GM19035 (cell line): ENCODE data around the gene COMP.

Experiments used
- ATAC-seq: cut with Tn5 transposase; IDR thresholded peaks from one replicate; pipeline ENCODE4 v1.9.1; 2021; ENCODE audit not compliant: unreplicated experiment

The COMP gene

DNA sequence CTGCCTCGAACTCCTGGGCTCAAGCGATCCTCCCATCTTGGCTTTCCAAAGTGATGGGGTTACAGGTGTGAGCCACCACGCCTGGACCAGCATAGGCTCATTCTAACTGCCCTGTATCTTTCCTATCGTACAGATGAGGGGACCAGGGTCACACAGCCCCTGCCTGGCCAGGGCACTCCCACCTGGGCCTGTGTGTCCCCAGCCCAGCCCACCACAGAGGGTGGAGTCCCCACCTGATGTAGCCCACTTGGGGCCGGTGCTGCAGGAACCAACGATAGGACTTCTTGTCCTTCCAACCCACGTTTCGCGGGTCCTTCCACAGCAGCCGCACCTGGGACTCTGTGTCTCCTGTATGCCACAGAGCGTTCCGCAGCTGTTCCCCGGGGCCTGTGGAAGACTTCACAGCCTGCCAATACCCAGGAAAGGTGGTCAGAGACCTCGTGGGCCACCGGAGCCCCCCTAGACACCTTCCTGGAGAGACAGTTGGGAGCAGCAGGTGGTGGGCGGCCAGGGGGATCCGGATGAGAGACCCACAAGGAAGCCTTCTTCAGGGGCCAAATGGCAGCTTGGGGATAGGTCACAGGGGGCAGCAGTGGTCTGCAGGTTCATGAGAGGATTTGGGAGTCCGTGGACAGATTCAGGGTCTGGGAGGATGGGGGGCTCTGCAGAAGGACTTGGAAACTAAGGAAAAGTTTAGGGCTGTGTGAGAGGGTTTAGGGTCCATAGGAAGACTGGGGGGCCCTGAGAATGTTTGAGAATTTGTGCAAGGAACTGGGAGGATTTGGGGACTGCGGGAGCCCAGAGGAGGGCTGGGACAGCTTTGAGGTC, 6.9 kb downstream of the COMP start:
- ATAC-seq: no peak

DNA sequence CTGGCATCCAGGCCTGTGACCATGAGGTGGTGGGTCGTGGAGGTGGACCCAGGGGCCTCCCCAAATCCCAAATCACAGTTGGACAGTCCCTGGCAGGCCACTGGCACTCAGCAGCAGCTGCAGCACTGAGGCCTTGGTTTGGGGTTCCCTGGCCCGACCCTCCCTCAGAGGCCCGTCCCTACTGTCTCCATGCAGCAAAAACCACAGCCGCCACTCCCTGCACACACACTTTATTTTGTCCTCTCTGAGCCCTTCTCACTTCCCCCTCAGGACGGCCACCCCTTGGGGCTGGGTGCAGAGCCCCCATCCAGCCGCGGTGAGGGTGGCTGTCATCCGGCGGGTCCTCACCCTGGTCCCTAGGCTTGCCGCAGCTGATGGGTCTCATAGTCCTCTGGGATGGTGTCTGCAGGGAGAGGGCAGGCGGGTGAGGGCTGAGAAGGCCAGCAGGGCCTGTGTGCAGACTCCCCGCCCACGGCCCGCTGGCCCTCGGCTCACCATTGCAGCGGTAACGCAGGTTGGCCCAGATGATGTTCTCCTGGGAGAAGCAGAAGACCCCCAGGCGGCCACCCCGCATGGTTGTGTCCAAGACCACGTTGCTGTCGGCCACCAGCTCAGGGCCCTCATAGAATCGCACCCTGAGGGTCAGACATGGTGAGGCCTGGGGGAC, 8.4 kb downstream of the COMP start:
- no peak for ATAC-seq

DNA sequence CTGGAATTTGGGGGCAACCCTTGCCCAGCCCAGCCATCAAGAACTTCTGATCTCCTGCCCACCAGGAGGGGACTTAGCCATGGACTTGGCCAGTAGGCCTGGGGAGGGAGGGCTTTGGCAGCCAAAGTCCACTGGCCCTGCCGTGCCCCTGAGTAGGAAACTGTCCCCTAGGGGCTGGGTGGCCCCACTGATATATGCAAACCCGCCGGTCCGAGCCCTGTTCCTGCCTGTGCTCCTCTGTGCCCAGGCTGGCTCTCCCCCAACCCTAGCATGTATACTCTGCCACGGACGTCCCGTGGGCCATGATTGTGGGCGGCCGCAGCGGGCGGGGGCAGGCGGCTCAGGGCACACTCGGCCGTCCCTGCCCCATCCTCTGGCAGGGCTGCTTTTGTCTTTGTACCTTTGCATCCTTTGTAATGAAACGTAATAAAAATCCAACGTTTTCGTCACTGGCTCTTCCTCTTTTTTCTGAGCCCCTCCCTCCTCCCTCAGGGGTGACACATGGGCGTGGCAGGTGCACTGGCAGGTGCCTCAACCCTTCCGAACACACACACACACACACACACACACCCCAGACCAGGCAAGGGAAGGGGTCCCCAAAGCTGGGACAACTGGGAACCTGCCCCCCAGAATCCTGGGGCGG, 9.1 kb downstream of the COMP start:
- no peak for ATAC-seq

DNA sequence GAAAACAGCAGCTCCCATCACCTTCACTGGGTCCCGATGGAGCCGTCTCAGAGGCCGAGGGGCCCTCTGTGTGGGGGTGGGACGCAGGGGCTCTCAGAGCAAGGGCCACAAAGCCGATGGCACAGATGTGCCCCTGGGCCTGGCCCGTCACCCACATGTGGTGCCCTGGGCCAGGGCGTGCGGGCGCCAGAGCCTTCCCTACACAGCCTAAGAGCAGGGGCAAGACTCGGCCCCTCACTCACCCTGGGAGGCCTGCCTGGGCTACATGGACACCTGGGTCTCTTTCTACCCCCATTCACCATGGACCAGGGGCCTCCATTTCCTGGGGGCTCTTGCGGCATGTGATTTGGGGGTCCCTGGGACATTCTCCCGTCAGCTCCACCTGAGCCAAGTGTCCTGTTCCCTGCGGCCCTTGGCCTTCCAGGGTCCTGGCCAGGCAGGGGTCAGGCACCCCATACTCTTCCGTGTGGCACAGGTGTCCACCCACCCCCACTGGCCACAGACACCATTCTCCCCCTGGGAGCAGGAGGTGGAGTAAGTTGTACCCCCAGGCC, 10.0 kb downstream of the COMP start:
- no peak for ATAC-seq

DNA sequence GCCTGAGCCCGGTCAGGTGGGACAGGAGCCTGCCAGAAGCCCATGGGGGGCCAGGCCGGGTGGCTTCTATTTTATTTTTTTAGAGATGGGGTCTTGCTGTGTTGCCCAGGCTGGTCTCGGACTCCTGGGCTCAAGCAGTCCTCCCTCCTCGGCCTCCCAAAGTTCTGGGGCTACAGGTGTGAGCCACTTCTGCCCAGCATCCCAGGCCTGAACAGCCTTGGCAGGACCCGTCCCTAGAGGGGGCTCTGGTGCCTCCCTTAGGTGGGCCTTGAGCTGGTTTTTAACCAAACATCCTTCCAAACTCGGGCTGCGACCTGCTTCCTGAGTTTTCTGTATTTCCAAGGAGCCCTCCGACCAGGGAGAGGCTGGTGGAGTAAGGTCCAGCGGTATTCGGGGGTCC, 10.5 kb downstream of the COMP start:
- ATAC-seq: no peak

DNA sequence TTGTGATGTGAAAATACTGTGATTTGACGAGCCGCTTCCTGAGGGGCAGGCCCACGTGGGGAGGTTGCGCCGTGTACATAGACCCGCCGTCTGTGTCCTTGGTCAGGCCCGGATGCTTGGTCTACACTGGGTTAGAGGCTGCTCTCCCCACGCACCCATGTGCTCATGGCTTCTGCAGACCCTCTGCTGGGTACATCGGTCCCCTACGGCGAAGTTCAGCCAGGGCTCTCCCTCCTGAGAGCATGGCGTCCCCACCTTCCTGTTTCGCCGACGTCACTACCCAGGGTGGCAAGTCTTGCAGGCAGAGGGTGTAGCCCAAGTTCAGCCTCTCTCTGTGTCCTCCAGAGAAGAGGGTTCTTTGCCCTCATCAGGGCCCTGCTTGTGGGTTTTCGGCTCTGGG, 11.0 kb downstream of the COMP start:
- ATAC-seq: no peak

DNA sequence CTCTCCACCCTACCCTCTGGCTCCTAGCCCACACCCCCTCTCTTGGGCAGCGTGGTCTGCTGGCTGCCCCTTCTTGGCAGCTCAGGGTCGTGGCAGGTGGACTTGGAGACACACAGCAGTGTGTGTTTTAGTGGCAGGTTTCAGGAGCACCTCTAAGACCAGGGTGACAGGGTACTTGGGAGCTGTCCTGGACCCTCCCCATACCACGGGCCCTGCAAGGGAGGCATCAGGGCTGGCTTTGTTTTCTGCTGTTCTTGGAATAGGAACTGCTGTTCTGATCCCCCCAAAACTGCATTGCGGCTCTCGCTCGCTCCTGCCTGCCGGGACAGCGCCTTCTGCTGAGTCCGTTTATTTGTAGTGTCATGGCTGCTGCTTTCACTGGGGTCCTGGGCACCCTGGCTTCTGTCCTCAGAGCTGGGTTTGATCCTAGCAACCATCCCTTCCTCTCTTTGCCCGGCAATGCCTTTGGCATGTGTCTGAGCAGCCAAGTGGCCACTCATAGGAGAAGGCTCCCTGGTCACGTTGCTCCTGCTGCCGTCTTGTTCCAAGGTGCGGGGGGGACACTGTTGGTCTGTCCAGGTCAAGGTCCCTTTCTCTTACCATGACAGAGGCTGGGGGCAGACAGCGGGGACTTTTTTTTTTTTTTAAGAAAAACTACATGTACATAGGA, 12.1 kb downstream of the COMP start:
- no peak for ATAC-seq

DNA sequence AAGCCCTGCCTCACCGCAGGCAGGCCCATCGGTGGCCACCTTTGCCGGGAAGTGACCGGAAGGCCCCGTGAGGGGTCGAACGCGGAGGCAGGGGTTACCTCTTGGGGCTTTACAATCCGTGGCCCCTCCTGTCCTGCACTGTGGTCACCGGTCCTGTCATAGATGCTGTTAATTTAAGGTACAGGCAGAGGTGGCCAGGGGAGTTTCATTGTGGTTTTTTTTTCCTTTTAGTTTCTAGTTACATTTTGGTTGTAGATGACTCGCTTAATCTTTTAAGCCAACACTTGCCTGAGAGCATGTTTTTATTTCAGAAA, 13.1 kb downstream of the COMP start:
- ATAC-seq: no peak

DNA sequence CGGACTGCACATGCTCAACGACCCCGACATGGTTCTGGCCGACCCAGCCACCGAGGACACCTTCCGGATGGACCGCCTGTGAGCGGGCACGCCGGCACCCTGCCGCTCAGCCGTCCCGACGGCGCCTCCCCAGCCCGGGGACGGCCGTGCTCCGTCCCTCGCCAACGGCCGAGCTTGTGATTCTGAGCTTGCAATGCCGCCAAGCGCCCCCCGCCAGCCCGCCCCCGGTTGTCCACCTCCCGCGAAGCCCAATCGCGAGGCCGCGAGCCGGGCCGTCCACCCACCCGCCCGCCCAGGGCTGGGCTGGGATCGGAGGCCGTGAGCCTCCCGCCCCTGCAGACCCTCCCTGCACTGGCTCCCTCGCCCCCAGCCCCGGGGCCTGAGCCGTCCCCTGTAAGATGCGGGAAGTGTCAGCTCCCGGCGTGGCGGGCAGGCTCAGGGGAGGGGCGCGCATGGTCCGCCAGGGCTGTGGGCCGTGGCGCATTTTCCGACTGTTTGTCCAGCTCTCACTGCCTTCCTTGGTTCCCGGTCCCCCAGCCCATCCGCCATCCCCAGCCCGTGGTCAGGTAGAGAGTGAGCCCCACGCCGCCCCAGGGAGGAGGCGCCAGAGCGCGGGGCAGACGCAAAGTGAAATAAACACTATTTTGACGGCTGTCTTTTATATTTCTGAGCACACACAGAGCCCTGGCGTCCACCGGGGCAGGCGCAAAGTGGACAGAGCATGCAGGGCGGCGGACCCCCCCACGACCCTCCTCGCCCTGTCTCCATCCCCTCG, 13.6 kb downstream of the COMP start:
- ATAC-seq: no peak

DNA sequence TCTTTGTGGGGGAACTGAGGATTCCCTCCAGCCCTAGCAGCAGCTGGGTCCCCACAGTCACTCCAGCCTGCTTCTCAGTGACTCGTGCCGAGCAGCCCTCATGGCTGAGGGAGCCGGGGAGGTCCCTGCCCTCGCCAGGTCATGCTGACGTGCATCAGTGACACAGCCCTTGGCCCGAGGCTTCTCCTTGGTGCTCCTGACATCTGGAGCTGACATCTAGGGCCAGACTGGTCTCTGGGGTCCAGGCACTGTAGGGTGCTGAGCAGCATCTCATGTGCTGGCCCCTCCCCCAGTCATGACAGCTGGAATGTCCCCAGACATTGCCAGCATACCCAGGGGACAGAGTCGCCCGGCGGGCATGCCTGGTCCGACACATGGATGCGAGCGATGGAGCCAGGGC, 14.4 kb downstream of the COMP start:
- ATAC-seq: no peak

DNA sequence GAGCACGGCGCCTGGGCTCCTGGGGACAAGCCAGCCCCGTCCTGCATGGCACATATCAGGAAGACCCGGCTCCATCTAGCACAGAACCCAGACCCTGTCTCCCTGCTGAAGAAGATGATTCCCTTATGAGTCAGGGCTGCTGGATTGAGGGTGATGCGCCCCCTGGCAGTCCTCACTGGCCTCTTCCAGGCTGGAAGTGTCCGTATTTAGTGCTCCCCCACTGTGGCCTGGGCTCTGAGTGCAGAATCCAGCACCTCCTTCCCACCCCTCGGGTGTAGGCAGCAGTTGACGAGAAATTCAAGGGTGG, 14.9 kb downstream of the COMP start:
- no peak for ATAC-seq

DNA sequence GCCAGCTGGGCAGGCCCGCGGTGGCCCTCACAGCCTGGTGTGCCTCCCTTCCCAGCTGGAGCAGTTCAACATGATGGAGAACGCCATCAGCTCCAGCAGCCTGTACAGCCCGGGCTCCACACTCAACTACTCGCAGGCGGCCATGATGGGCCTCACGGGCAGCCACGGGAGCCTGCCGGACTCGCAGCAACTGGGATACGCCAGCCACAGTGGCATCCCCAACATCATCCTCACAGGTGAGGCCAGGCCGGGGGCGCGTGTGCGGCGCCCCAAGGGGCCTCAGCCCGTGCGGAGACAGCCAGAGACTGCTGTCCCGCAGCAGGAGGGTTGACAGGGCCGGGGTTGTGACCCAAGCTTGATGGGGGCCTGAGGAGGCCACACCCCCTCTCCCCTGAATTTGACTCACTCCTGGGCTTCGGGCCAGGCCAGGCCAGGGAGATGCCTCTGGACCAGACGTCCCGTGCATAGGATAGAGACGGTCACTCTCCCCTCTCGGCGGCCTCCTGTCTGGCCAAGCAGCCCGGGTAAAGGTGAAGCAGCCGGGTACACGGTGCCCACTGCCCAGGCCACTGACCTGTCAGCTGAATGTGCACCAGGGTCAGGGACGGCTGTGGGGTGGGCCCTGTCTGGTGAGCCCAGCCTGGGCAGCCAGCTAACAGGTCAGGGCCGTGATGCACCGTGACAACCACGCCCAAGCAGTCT, 15.4 kb downstream of the COMP start:
- ATAC-seq: no peak

DNA sequence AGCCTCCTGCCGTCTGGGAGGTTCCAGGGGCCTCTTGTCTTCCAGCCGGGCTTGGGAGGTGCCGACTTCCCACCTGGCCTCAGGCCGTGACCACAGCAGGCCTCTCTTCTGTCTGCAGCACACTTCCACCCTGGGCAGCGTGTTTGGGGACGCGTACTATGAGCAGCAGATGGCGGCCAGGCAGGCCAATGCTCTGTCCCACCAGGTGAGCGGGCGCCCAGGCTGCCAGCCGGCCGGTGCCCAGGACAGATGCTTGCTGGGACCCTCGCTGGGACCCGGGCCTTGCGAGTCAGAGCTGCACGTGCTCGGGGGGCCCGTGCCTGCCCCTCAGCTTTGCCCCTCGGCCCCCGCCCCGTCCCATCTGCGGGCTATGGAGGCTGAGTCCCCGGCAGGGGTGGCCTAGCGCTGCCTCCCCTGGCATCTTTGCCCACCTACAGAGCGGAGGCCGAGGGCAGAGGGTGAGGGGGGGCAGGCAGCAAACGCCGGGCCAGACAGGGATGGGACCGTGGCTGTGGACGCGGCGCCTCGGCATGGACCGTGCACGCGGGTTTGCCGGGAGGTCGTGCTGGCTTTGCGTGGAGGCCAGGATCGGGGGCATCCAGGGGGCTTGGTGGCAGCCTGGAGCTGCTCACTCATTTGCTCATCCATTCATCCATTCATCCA, 16.2 kb downstream of the COMP start:
- ATAC-seq: no peak

DNA sequence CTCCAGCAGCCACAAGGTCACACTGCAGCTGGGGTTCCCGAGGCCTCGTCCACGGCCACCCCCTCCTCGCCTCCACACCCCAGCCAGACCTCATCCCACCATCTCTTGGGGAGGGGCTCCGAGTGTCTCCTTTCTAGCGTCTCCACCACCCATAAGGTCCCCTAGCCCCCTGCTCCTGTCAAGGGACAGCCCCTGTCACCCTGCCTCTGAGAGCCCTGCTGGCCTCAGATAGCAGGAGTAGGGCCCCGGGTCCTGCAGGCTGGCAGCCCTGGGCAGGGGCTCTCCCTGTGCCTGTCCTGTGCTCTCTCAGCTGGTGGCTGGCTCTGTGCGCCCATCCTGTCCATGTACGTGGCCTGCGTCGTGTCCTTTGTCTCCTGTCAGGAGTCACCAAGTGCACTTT, 17.0 kb downstream of the COMP start:
- no peak for ATAC-seq

DNA sequence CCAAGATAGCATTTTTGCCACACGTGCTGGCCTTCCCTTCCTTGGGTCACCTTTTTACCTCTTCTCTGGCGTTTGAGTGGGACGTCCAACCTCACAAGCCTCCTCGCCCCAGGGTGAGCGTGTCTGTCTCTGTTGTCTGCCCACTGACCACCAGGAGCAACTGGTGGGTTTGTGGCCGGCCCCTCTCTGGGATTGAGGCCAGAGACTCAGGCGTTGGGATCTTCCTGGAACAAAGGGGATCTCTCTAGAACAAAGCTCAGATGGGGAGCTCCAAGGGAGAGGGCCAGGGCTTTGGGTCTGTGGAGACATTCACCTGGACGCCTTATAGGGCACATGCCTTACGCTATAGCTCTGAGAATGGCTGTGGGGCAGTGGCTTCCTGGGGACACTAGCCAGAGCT, 17.4 kb downstream of the COMP start:
- no peak for ATAC-seq

DNA sequence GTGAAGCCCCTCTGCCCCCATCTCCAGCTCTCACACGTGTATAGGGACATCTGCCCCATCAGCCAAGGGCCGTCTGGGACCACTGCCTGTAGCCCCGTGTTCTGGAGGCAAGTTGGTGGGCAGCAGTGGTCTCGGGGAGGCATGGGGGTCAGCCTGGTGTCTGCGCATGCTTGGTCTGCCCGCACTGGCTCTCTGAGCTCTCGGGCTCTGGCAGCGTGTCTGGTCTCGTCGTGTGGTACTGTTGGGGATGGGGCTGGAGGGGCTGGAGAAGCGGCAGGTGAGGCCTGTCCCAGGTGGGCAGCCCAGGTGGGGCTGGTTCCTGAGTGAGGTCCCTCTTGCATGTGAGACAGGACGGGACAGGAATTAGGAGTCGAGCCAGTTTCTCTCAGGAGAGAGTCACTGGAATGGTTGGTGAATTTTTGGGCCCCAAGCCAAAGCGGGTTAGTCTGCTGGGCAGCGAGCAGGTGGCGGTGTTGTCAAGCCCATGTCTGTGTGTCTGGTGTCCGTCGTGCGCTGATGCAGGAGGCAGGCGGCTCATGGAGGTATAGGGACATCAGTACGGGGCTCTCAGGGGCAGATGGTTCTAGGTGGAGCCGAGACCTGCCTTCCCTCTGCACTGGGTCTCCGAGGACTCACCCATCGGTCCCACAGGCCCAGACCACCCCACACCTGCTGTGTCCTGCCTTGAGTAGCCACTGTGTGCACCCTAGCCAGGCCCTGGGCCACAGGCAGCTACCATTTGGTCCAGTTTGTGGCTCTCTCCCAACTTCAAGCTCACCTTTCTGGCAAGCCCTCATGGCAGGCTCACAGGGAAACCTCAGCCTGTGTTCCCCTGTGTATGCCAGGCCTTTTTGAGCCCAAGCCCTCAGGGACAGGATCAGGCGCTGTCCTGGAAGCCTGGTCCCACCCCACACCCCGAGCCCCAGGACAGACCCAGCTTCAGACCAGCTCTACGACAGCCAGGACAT, 18.2 kb downstream of the COMP start:
- no peak for ATAC-seq

DNA sequence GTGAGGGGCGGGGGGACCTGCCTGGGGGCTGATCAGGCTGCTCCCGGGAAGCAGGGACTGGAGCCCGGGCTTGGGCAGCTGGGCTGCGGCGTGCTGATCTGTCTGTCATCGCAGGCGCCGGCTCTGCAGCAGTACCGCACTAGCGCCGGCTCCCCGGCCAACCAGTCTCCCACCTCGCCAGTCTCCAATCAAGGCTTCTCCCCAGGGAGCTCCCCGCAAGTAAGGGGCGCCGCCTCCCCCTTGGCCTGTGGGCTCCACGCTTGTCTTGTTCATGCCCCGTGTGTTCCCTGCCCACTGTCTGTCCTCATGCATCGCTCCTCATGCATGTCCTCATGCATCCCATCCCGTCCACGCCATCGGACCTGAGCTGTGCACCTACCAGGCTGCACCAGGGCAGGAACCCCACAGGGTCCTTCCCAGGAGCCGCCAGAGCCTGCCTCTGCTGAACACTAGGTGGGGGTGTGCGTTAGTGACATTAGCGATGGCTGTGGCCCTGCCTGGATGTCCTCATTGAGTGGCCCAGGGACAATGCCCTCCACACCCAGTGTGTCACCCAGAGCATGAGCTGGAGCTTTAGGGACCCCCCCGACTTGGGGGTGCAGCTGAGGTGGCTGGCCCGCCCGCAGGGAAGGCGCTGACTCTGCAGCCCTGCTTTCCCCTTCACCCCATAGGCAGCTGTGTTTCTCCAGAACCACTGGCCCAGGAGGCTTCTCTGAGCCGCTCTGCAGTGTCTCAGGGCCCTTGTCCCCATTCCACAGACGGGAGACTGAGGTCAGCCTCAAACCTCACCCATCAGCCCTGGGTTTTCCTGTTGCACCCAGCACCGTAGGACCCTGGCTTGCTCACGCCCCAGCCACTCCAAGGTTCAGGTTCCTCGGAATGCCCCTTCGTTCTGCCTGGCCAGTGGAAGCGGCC, 19.5 kb downstream of the COMP start:
- no peak for ATAC-seq
